DMS79 (cell line): ENCODE measurements around the gene ZMIZ1.

Experiments
- DNase-seq: peaks from one replicate; lab custom pipeline; 2025; lab: John Stamatoyannopoulos, UW

The ZMIZ1 gene

GRCh38 chr10:79345241-79346011, 276.7 kb downstream of the ZMIZ1 start:
- DNase-seq = no peak

GRCh38 chr10:79346012-79346340, 277.2 kb downstream of the ZMIZ1 start:
- DNase-seq = no peak

- DNase-seq = no peak
Measured at GRCh38 chr10:79346388-79347225, 277.8 kb downstream of the ZMIZ1 start.

- peak; percentile 41 for DNase-seq
Measured at GRCh38 chr10:79347226-79347893, 278.6 kb downstream of the ZMIZ1 start, which contains the start of gene PPIF. Gene PPIF (plus strand): TSS chr10:79347469. CDS start chr10:79347549, 80 bp downstream.

GRCh38 chr10:79347894-79348639, 279.3 kb downstream of the ZMIZ1 start:
- DNase-seq = no peak

- no peak for DNase-seq
Measured at GRCh38 chr10:79348640-79348988, 279.8 kb downstream of the ZMIZ1 start.

GRCh38 chr10:79349072-79349491, 280.3 kb downstream of the ZMIZ1 start:
- no peak for DNase-seq

DNA sequence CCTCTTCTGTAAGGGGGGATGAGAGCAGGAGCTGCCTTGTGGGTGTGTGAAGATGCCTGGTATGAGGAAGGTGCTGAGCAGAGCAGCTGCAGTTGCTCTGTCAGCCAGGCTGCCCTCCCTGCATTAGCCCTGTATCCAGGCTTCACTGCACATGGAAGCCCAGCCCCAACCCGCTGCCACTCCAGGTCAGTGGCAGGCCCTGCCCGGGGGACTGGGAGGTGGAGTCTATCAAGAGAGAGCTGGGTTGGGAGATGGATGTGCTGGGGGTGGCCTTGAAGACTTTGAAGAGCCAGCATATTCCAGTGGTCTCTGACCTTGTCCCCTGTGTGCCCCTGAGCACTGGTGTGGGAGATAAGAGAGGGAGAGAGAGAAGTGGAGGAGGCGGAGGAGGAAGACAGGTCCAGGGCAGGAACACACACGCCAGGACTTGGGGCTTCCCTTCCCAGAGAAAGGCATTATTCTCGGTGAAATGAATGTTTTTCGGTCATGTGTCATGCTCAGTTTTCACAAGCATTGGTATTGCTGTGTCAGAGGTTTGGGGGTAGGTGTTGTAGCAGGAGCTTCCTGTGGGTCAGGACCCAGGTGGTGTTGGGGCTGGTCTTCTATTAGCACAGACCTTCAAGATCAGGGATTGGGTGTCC, 281.1 kb downstream of the ZMIZ1 start:
- DNase-seq = no peak

DNA sequence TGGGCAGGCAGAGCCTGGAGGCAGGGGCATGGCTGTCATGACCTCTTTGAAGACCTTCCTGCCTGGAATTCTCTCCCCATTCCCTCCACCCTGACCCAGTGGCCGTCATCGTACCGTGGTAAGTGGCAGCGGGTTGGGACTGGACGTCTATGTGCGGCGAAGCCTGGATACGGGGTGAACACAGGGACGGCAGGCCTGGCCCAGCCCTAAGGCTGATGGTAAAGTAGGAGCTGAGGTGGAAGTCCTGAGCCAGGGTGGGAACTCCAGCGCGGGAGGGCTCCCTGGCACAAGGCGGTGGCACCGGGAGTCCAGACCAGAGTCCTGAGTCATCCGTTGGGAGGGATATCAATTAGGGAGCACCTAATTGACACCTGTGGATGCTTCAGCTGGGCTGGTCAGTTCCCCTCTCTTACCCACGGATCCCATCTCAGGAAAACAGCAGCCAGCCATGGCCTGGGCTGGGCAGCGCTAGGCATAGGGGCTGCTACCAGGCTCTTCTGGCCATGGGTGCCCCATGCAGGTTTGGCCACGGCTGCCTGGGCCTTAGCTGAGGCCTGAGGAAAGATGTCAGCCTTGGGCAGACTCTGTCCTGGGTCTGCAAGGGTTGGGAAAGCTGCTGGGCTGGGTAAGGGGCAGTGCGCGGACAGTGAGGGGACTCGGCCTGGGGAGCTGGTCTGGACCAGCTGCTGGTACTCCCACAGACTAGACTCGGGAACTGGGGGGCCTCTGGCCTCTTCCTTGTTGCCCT, 281.8 kb downstream of the ZMIZ1 start:
- DNase-seq = no peak

- DNase-seq = no peak
Measured at GRCh38 chr10:79351332-79351731, 282.6 kb downstream of the ZMIZ1 start.

DNA sequence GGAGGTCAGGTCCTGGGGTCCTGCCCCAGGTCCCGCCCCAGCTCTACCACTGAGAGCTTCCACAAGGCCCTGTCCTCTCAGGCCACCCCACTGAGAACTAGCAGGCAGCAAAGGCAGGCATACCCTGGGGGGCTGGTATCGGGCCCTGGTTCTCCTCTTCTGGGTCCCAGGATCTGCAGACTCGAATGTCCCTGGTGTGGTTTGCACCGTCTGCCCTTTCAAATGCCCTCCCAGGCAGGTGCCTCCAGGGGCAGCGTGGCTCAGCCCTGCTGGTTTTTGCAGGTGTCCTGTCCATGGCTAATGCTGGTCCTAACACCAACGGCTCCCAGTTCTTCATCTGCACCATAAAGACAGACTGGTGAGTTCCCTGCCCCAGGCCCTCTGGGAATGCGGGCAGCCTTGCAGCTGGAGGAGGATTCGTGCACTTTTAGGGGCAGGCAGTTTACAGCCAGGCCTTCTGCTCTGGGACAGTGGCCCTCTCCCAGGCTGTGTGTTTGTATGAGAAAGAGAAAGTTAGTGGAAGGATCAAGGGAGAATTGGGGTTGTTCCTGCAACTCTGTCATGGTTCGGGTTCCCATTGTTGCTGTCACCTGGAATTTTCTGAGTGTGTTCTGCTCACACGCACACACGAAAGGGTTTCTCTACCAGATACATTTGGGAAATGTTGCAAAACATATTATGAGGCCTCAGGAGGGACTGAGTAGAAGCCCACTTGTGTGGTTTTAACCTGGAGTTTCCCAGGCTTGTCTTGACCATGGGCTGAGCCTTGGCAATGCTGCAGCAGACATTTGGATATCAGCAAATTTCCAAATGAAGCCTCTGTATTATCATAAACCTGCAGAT, 283.5 kb downstream of the ZMIZ1 start:
- DNase-seq = no peak

GRCh38 chr10:79353000-79353406, 284.2 kb downstream of the ZMIZ1 start:
- DNase-seq = no peak

- DNase-seq = no peak
Measured at GRCh38 chr10:79353726-79354125, 285.0 kb downstream of the ZMIZ1 start.

GRCh38 chr10:79354141-79354540, 285.4 kb downstream of the ZMIZ1 start:
- no peak for DNase-seq

DNA sequence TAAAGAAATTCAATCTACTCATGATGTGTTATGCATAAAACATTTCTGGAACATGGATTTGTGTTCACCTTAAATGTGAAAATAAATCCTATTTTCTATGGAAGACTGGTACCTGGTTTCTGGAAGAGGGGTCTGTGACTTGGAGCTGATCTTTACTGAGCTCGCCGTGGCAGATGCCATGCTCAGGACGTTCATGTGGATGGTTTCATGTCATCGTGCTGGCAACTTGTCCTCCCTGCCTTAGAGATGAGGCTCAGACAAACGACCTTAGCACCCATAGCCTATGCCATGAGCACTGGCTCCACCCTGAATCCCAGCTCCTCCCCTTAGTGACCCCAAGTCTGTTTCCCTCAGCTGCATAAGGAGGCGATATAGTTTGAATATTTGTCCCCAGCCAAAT, 285.8 kb downstream of the ZMIZ1 start:
- no peak for DNase-seq

- DNase-seq = no peak
Measured at GRCh38 chr10:79355420-79356017, 286.8 kb downstream of the ZMIZ1 start.

- DNase-seq = no peak
Measured at GRCh38 chr10:79356104-79356503, 287.3 kb downstream of the ZMIZ1 start.

- DNase-seq = no peak
Measured at GRCh38 chr10:79357180-79357579, 288.4 kb downstream of the ZMIZ1 start.

GRCh38 chr10:79358811-79359210, 290.0 kb downstream of the ZMIZ1 start:
- DNase-seq = no peak
